Type B pancreatic cell (in vitro differentiated cells): ENCODE data around the gene ORAI1. TPM values are rescaled to one million over a fixed set of nuclear protein-coding genes. Genes with fewer than 3 reads are reported as not detected.
"Not testable (repeated sequence)": the region's sequence is repeated elsewhere in the genome, so short reads cannot be mapped to it uniquely, and the experiment has no call there.

Experiments used
- DNase-seq: peaks from one replicate; pipeline ENCODE4 v3.0.0; 2021; ENCODE audit warnings: mixed read lengths; ENCODE audit not compliant: unreplicated experiment; ENCODE audit errors: extremely low spot score
- H3K27ac Mint-ChIP-seq: 2 replicates; pipeline ENCODE4 v1.8.0; 2021; ENCODE audit warnings: mild to moderate bottlenecking, mixed read lengths
- H3K27me3 Mint-ChIP-seq: 2 replicates; pipeline ENCODE4 v1.8.0; 2021; ENCODE audit warnings: mixed read lengths
- H3K36me3 Mint-ChIP-seq: 2 replicates; pipeline ENCODE4 v1.8.0; 2021; ENCODE audit warnings: mixed read lengths
- H3K4me1 Mint-ChIP-seq: one replicate; pipeline ENCODE4 v1.8.0; 2021; ENCODE audit warnings: mixed read lengths; ENCODE audit not compliant: unreplicated experiment
- H3K4me3 Mint-ChIP-seq: 2 replicates; pipeline ENCODE4 v1.8.0; 2021; ENCODE audit warnings: mild to moderate bottlenecking, mixed read lengths
- H3K9me3 Mint-ChIP-seq: 2 replicates; pipeline ENCODE4 v1.8.0; 2021; ENCODE audit warnings: mixed read lengths
- CTCF ChIP-seq: fragments of 200-600 bp; sonication (generic); conservative IDR thresholded peaks from 2 replicates; pipeline ENCODE4 v1.5.0; 2021; ENCODE audit warnings: antibody characterized with exemption, mild to moderate bottlenecking
- total RNA-seq: library from RNA; stranded (reverse); gene quantifications from 2 replicates; pipeline ENCODE4 v1.2.1, GENCODE V29; 2021; ENCODE audit warnings: low replicate concordance

The ORAI1 gene
- total RNA-seq, 1 donor from 2014 or later = 12.9 TPM

- Mint-ChIP-seq H3K4me1 (peaks cover 17% of the 10 kb centered on the region), H3K27me3 (no peaks in the 10 kb centered on the region), H3K4me3 (no peak overlapping the region), H3K36me3 (no peaks in the 10 kb centered on the region), H3K9me3 (no peaks in the 10 kb centered on the region), H3K27ac (no peak overlapping the region)
- no peak for DNase-seq
- no peak for TF ChIP-seq CTCF
Measured at GRCh38 chr12:121652767-121653497, 26.6 kb downstream of the ORAI1 start.

- no peak for DNase-seq
Measured at GRCh38 chr12:121653999-121654398, 27.7 kb downstream of the ORAI1 start.

GRCh38 chr12:121656122-121656521 is 29.8 kb downstream of the ORAI1 start:
- H3K4me1 Mint-ChIP-seq = peaks cover 20% of the 10 kb centered on the region
- TF ChIP-seq CTCF = no peak
- no peaks in the 10 kb centered on the region for H3K9me3 Mint-ChIP-seq
- no peak overlapping the region for H3K4me3 Mint-ChIP-seq
- H3K36me3 Mint-ChIP-seq = no peaks in the 10 kb centered on the region
- H3K27ac Mint-ChIP-seq = no peak overlapping the region
- no peak for DNase-seq
- H3K27me3 Mint-ChIP-seq = no peaks in the 10 kb centered on the region

More at GRCh38 chr12:121653999-121654398, 27.7 kb downstream of the ORAI1 start:
- Mint-ChIP-seq H3K4me3 (no peak overlapping the region), H3K9me3 (no peaks in the 10 kb centered on the region), H3K4me1 (peaks cover 22% of the 10 kb centered on the region), H3K27me3 (no peaks in the 10 kb centered on the region), H3K36me3 (no peaks in the 10 kb centered on the region), H3K27ac (no peak overlapping the region)
- TF ChIP-seq CTCF = no peak

GRCh38 chr12:121657305-121658008 is 31.1 kb downstream of the ORAI1 start:
- no peak for DNase-seq
- no peaks in the 10 kb centered on the region for H3K9me3 Mint-ChIP-seq
- H3K4me3 Mint-ChIP-seq = peak overlapping the region; percentile 7
- no peaks in the 10 kb centered on the region for H3K27me3 Mint-ChIP-seq
- H3K4me1 Mint-ChIP-seq = peaks cover 17% of the 10 kb centered on the region
- H3K27ac Mint-ChIP-seq = no peak overlapping the region
- H3K36me3 Mint-ChIP-seq = no peaks in the 10 kb centered on the region
- TF ChIP-seq CTCF = no peak

GRCh38 chr12:121661353-121662105 is 35.2 kb downstream of the ORAI1 start:
- not testable (repeated sequence) for H3K4me3 Mint-ChIP-seq, H3K36me3 Mint-ChIP-seq, H3K27ac Mint-ChIP-seq, DNase-seq, H3K27me3 Mint-ChIP-seq, H3K9me3 Mint-ChIP-seq
- H3K4me1 Mint-ChIP-seq = peaks cover 17% of the 10 kb centered on the region

- H3K4me3 Mint-ChIP-seq = no peak overlapping the region
- TF ChIP-seq CTCF = no peak
- H3K4me1 Mint-ChIP-seq = peaks cover 7% of the 10 kb centered on the region
- no peaks in the 10 kb centered on the region for H3K9me3 Mint-ChIP-seq
- H3K36me3 Mint-ChIP-seq = no peaks in the 10 kb centered on the region
- no peak for DNase-seq
- no peaks in the 10 kb centered on the region for H3K27me3 Mint-ChIP-seq
- H3K27ac Mint-ChIP-seq = no peak overlapping the region
Measured at GRCh38 chr12:121663610-121663929, 37.2 kb downstream of the ORAI1 start.

GRCh38 chr12:121666829-121667228 is 40.5 kb downstream of the ORAI1 start:
- not testable (repeated sequence) for H3K27me3 Mint-ChIP-seq, H3K27ac Mint-ChIP-seq

More at GRCh38 chr12:121666829-121667228, 40.5 kb downstream of the ORAI1 start:
- not testable (repeated sequence) for H3K36me3 Mint-ChIP-seq, H3K4me3 Mint-ChIP-seq, DNase-seq, H3K4me1 Mint-ChIP-seq, H3K9me3 Mint-ChIP-seq
